ENCODE data around the gene IQGAP1.

- no peak for TF ChIP-seq CTCF (IDR thresholded peaks at IDR 0.05; ENCODE audit: poor library complexity)
- no peak for TF ChIP-seq EZH2phosphoT487 (IDR thresholded peaks at IDR 0.05; ENCODE audit: low read depth, severe bottlenecking, unreplicated experiment)
Observed at GRCh38 chr15:90349072-90349471, 39.0 kb upstream of the IQGAP1 start.

All from hepatocyte (in vitro differentiated cells).